Measurements from ENCODE around the gene NAA25. TPM values are rescaled to one million over a fixed set of nuclear protein-coding genes. Genes with fewer than 3 reads are reported as not detected.

Gene NAA25
- total RNA-seq, 2 donors from 2014 or later, result 14.3 to 19.7 TPM

DNA sequence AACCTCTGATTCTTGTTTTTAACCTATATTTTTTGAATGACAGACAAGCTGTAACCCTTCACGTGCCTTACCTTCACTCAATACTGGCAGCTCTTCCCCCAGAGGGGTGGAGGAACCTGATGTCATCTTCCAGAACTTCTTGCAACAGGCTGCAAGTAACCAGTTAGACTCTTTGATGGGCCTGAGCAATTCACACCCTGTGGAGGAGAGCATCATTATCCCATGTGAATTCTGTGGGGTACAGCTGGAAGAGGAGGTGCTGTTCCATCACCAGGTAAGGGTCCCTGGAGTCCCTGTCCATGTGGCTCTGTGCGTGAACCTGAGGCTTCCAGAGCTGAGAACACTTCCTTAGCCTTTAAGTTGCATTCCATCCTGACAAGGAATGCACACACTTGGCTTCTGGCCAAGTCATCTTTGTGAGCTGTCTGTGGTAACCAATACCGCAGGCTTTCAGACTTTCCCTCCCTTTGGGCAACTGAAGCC lies 39.5 kb upstream of the NAA25 start:
- no peaks in the 10 kb centered on the region for H3K9me3 ChIP-seq
- no peak overlapping the region for H3K27ac ChIP-seq
- no peaks in the 10 kb centered on the region for H3K4me1 ChIP-seq
- no peak overlapping the region for H3K9ac ChIP-seq (ENCODE audit: low read depth in 2 of 2, low read length in 2 of 2)
- no peak overlapping the region for H3K4me3 ChIP-seq
- peaks cover 43% of the 10 kb centered on the region for H3K36me3 ChIP-seq
- H3K27me3 ChIP-seq, result no peaks in the 10 kb centered on the region
- DNase-seq, result no peak
- intact Hi-C loops (cut with DNase I), result no loop called here
- TF ChIP-seq, protein P1, sequence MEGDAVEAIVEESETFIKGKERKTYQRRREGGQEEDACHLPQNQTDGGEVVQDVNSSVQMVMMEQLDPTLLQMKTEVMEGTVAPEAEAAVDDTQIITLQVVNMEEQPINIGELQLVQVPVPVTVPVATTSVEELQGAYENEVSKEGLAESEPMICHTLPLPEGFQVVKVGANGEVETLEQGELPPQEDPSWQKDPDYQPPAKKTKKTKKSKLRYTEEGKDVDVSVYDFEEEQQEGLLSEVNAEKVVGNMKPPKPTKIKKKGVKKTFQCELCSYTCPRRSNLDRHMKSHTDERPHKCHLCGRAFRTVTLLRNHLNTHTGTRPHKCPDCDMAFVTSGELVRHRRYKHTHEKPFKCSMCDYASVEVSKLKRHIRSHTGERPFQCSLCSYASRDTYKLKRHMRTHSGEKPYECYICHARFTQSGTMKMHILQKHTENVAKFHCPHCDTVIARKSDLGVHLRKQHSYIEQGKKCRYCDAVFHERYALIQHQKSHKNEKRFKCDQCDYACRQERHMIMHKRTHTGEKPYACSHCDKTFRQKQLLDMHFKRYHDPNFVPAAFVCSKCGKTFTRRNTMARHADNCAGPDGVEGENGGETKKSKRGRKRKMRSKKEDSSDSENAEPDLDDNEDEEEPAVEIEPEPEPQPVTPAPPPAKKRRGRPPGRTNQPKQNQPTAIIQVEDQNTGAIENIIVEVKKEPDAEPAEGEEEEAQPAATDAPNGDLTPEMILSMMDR (IDR thresholded peaks at IDR 0.05), result no peak

GRCh38 chr12:112146123-112146522 lies 37.5 kb upstream of the NAA25 start:
- Histone ChIP-seq H3K9me3 (no peaks in the 10 kb centered on the region), H3K4me1 (no peaks in the 10 kb centered on the region), H3K27ac (no peak overlapping the region), H3K4me3 (no peak overlapping the region), H3K27me3 (no peaks in the 10 kb centered on the region), H3K36me3 (peaks cover 31% of the 10 kb centered on the region), H3K9ac (ENCODE audit: low read depth in 2 of 2, low read length in 2 of 2) (no peak overlapping the region)
- intact Hi-C loops (cut with DNase I), result no loop called here
- TF ChIP-seq, protein P1 (IDR thresholded peaks at IDR 0.05), result no peak
- DNase-seq, result no peak

- no peak for DNase-seq
- Histone ChIP-seq H3K4me1 (no peaks in the 10 kb centered on the region), H3K27me3 (no peaks in the 10 kb centered on the region), H3K27ac (no peak overlapping the region), H3K36me3 (peaks cover 24% of the 10 kb centered on the region), H3K9me3 (no peaks in the 10 kb centered on the region), H3K4me3 (no peak overlapping the region), H3K9ac (ENCODE audit: low read depth in 2 of 2, low read length in 2 of 2) (no peak overlapping the region)
- TF ChIP-seq, protein P1 (IDR thresholded peaks at IDR 0.05), result no peak
- intact Hi-C loops (cut with DNase I), result no loop called here
Measured at GRCh38 chr12:112140728-112141127, 32.1 kb upstream of the NAA25 start.

DNA sequence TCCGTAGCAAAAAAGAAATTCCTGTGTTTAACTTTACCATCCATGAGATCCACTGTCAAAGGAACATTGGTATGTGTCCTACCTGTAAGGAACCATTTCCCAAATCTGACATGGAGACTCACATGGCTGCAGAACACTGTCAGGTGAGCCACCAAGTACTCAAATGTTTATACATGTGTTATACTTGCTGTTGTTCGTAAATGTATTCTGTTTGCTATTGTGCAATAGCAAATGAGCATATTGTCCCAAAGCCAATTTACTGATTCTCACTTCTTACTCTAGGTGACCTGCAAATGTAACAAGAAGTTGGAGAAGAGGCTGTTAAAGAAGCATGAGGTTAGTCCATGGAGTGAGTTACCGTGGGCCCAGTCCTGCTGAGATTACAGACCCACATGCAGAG lies 26.1 kb upstream of the NAA25 start:
- no peak overlapping the region for H3K27ac ChIP-seq
- no peaks in the 10 kb centered on the region for H3K9me3 ChIP-seq
- intact Hi-C loops (cut with DNase I), result no loop called here
- peaks cover 14% of the 10 kb centered on the region for H3K4me1 ChIP-seq
- H3K27me3 ChIP-seq, result no peaks in the 10 kb centered on the region
- H3K9ac ChIP-seq (ENCODE audit: low read depth in 2 of 2, low read length in 2 of 2), result no peak overlapping the region
- TF ChIP-seq, protein P1 (IDR thresholded peaks at IDR 0.05), result no peak
- H3K4me3 ChIP-seq, result no peak overlapping the region
- H3K36me3 ChIP-seq, result peaks cover 20% of the 10 kb centered on the region
- no peak for DNase-seq

- TF ChIP-seq, protein P1 (IDR thresholded peaks at IDR 0.05), result no peak
- no peak overlapping the region for H3K4me3 ChIP-seq
- no peaks in the 10 kb centered on the region for H3K27me3 ChIP-seq
- H3K9ac ChIP-seq (ENCODE audit: low read depth in 2 of 2, low read length in 2 of 2), result no peak overlapping the region
- H3K4me1 ChIP-seq, result peaks cover 20% of the 10 kb centered on the region
- peaks cover 20% of the 10 kb centered on the region for H3K36me3 ChIP-seq
- DNase-seq, result no peak
- no peaks in the 10 kb centered on the region for H3K9me3 ChIP-seq
- H3K27ac ChIP-seq, result no peak overlapping the region
- intact Hi-C loops (cut with DNase I), result no loop called here
Measured at GRCh38 chr12:112133418-112133817, 24.8 kb upstream of the NAA25 start.
